Loucy (cell line): ENCODE data around the gene PHLDB1.

Experiments
- H2AFZ ChIP-seq: fragments of 200-600 bp; sonication (generic); 2 replicates; pipeline ENCODE4 v1.6.0; 2016; ENCODE audit warnings: antibody characterized with exemption, mild to moderate bottlenecking, low read length, moderate library complexity
- H3F3A ChIP-seq: fragments of 200-600 bp; 2 replicates; pipeline ENCODE4 v1.6.0; 2016; ENCODE audit warnings: antibody characterized with exemption, low read depth, mild to moderate bottlenecking
- H3K27me3 ChIP-seq: fragments of 200-600 bp; sonication (generic); 2 replicates; pipeline ENCODE4 v1.6.1; 2014; ENCODE audit warnings: low read length, mild to moderate bottlenecking; ENCODE audit not compliant: insufficient read depth, poor library complexity, severe bottlenecking
- H3K36me3 ChIP-seq: fragments of 200-600 bp; sonication (generic); 2 replicates; pipeline ENCODE4 v1.6.1; 2016; ENCODE audit warnings: low read length; ENCODE audit not compliant: insufficient read depth
- H3K4me1 ChIP-seq: fragments of 200-600 bp; sonication (generic); 2 replicates; pipeline ENCODE4 v1.5.1; 2014; ENCODE audit warnings: low read length, mild to moderate bottlenecking; ENCODE audit not compliant: insufficient read depth, poor library complexity, severe bottlenecking
- H3K4me2 ChIP-seq: fragments of 200-600 bp; sonication (generic); 2 replicates; pipeline ENCODE4 v1.6.0; 2014; ENCODE audit warnings: antibody characterized with exemption, low read length, low read depth, mild to moderate bottlenecking; ENCODE audit not compliant: poor library complexity, severe bottlenecking
- H3K4me3 ChIP-seq: fragments of 200-600 bp; sonication (generic); 2 replicates; pipeline ENCODE4 v1.5.1; 2014; ENCODE audit warnings: low read length, mild to moderate bottlenecking, mixed read lengths; ENCODE audit not compliant: poor library complexity, severe bottlenecking
- H3K79me2 ChIP-seq: fragments of 200-600 bp; sonication (generic); 2 replicates; pipeline ENCODE4 v1.6.1; 2014; ENCODE audit warnings: low read length; ENCODE audit not compliant: insufficient read depth
- H3K9ac ChIP-seq: fragments of 200-600 bp; sonication (generic); 2 replicates; pipeline ENCODE4 v1.6.0; 2014; ENCODE audit warnings: mild to moderate bottlenecking, low read depth, low read length, moderate library complexity; ENCODE audit not compliant: poor library complexity, severe bottlenecking
- H3K9me2 ChIP-seq: fragments of 200-600 bp; sonication (generic); replicated peaks from 2 replicates; pipeline ENCODE4 v1.6.1; 2016; ENCODE audit warnings: low read depth, low read length, mixed read lengths
- H3K9me3 ChIP-seq: fragments of 200-600 bp; sonication (generic); 2 replicates; pipeline ENCODE4 v1.6.1; 2014; ENCODE audit warnings: mild to moderate bottlenecking, antibody characterized with exemption, low read length, low read depth; ENCODE audit not compliant: insufficient read depth
- H4K20me1 ChIP-seq: fragments of 200-600 bp; sonication (generic); 2 replicates; pipeline ENCODE4 v1.6.0; 2014; ENCODE audit warnings: antibody characterized with exemption, low read length, mild to moderate bottlenecking; ENCODE audit not compliant: insufficient read depth, poor library complexity, severe bottlenecking
- CTCF ChIP-seq: fragments of 200-600 bp; sonication (generic); conservative IDR thresholded peaks from 2 replicates; pipeline ENCODE4 v1.5.1; 2014; ENCODE audit warnings: mild to moderate bottlenecking, antibody characterized with exemption, low read length
- EZH2phosphoT487 ChIP-seq: fragments of 200-600 bp; IDR thresholded peaks from 2 replicates; pipeline ENCODE4 v1.6.1; 2018; ENCODE audit warnings: antibody characterized with exemption, mild to moderate bottlenecking, moderate library complexity, borderline replicate concordance

Gene PHLDB1

GRCh38 chr11:118619444-118620197, 12.2 kb downstream of the PHLDB1 start:
- Histone ChIP-seq H4K20me1 (no peaks in the 10 kb centered on the region), H3F3A (no peaks in the 10 kb centered on the region), H3K4me2 (no peak overlapping the region), H3K9ac (no peak overlapping the region), H3K9me2 (no peaks in the 10 kb centered on the region), H3K36me3 (no peaks in the 10 kb centered on the region), H3K4me1 (peaks cover 34% of the 10 kb centered on the region), H2AFZ (no peak overlapping the region), H3K27me3 (no peaks in the 10 kb centered on the region), H3K9me3 (no peaks in the 10 kb centered on the region), H3K79me2 (no peaks in the 10 kb centered on the region), H3K4me3 (no peak overlapping the region)
- TF ChIP-seq CTCF (no peak), EZH2phosphoT487 (no peak)

GRCh38 chr11:118620529-118621070, 13.2 kb downstream of the PHLDB1 start:
- TF ChIP-seq CTCF = no peak
- no peak for TF ChIP-seq EZH2phosphoT487
- Histone ChIP-seq H3K4me1 (peaks cover 34% of the 10 kb centered on the region), H3K9me2 (no peaks in the 10 kb centered on the region), H3K4me2 (peak overlapping the region; percentile 88), H3K9me3 (no peaks in the 10 kb centered on the region), H3K27me3 (no peaks in the 10 kb centered on the region), H3K79me2 (no peaks in the 10 kb centered on the region), H2AFZ (peak overlapping the region; percentile 92), H3K36me3 (no peaks in the 10 kb centered on the region), H3K4me3 (peak overlapping the region; percentile 78), H3F3A (no peaks in the 10 kb centered on the region), H4K20me1 (no peaks in the 10 kb centered on the region), H3K9ac (peak overlapping the region; percentile 76)

- Histone ChIP-seq H3K9me2 (no peaks in the 10 kb centered on the region), H3K4me2 (peak overlapping the region; percentile 88), H2AFZ (peak overlapping the region; percentile 92), H3K9ac (peak overlapping the region; percentile 76), H4K20me1 (no peaks in the 10 kb centered on the region), H3F3A (no peaks in the 10 kb centered on the region), H3K79me2 (no peaks in the 10 kb centered on the region), H3K27me3 (no peaks in the 10 kb centered on the region), H3K9me3 (no peaks in the 10 kb centered on the region), H3K4me1 (peaks cover 34% of the 10 kb centered on the region), H3K4me3 (peak overlapping the region; percentile 78), H3K36me3 (no peaks in the 10 kb centered on the region)
- no peak for TF ChIP-seq EZH2phosphoT487
- no peak for TF ChIP-seq CTCF
Measured at GRCh38 chr11:118621071-118621783, 13.8 kb downstream of the PHLDB1 start.
